Measurements from ENCODE around the gene MACF1.
"Not testable (repeated sequence)": the region's sequence is repeated elsewhere in the genome, so short reads cannot be mapped to it uniquely, and the experiment has no call there.

DNA sequence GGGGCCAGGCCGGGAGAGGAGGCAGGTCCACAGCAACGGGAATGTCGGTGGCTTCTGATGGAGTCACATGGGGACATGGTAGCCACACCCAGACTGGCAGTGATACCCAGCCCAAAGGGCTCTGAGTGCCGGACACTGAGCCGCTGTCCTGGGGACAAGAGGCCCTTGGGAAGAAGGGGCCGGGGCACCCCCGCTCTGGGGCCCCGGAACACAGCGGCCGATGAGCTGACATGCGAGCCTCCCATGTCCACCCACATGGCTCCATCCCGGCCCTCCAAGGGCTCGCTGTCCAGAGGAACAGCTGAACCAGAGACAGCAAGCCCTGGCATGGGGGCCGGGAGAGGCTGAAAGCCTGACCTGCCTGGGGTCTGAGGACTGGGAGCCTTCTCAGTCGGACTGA is 294.3 kb downstream of the MACF1 start:
- TF ChIP-seq, protein P1, sequence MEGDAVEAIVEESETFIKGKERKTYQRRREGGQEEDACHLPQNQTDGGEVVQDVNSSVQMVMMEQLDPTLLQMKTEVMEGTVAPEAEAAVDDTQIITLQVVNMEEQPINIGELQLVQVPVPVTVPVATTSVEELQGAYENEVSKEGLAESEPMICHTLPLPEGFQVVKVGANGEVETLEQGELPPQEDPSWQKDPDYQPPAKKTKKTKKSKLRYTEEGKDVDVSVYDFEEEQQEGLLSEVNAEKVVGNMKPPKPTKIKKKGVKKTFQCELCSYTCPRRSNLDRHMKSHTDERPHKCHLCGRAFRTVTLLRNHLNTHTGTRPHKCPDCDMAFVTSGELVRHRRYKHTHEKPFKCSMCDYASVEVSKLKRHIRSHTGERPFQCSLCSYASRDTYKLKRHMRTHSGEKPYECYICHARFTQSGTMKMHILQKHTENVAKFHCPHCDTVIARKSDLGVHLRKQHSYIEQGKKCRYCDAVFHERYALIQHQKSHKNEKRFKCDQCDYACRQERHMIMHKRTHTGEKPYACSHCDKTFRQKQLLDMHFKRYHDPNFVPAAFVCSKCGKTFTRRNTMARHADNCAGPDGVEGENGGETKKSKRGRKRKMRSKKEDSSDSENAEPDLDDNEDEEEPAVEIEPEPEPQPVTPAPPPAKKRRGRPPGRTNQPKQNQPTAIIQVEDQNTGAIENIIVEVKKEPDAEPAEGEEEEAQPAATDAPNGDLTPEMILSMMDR (IDR thresholded peaks at IDR 0.05), result not testable (repeated sequence)
- TF ChIP-seq EZH2phosphoT487, EZH2 (IDR thresholded peaks at IDR 0.05): not testable (repeated sequence)

Data from neural progenitor cell (in vitro differentiated cells).